SK-N-SH (cell line): ENCODE data around the gene ZMYM2.

ENCODE experiments used
- EP300 ChIP-seq, 2 experiments: IDR thresholded peaks; 2 replicates each; pipeline versions ENCODE4 v1.4.0 to v1.6.1; 2012; ENCODE audit warnings: borderline replicate concordance in 1 of 2, low read depth in 1 of 2, low read length in 1 of 2
- FOXM1 ChIP-seq: IDR thresholded peaks from 2 replicates; pipeline ENCODE4 v1.4.0; 2012; ENCODE audit warnings: low read depth, mild to moderate bottlenecking
- MXI1 ChIP-seq: IDR thresholded peaks from 2 replicates; pipeline ENCODE4 v1.6.1; 2012; ENCODE audit warnings: mild to moderate bottlenecking, low read depth, low read length, improper control_type of control experiment
- NRF1 ChIP-seq: IDR thresholded peaks from 2 replicates; pipeline ENCODE4 v1.6.1; 2012; ENCODE audit warnings: low read depth, mild to moderate bottlenecking, low read length
- POLR2AphosphoS5 ChIP-seq: IDR thresholded peaks from 2 replicates; pipeline ENCODE4 v1.6.1; 2012; ENCODE audit warnings: low read depth, low read length
- RAD21 ChIP-seq: IDR thresholded peaks from 2 replicates; pipeline ENCODE4 v1.6.1; 2012; ENCODE audit warnings: mild to moderate bottlenecking, low read length
- REST ChIP-seq: IDR thresholded peaks from 2 replicates; pipeline ENCODE4 v1.6.1; 2012; ENCODE audit warnings: mild to moderate bottlenecking, low read depth, low read length, moderate library complexity
- RXRA ChIP-seq: IDR thresholded peaks from 2 replicates; pipeline ENCODE4 v1.4.0; 2012; ENCODE audit warnings: low read depth, mild to moderate bottlenecking, borderline replicate concordance
- SIN3A ChIP-seq: IDR thresholded peaks from 2 replicates; pipeline ENCODE4 v1.6.1; 2012; ENCODE audit warnings: low read depth, mild to moderate bottlenecking, low read length, moderate library complexity, borderline replicate concordance
- TAF1 ChIP-seq: IDR thresholded peaks from 2 replicates; pipeline ENCODE4 v1.6.1; 2012; ENCODE audit warnings: low read depth, mild to moderate bottlenecking, low read length, moderate library complexity, borderline replicate concordance
- TEAD4 ChIP-seq: IDR thresholded peaks from 2 replicates; pipeline ENCODE4 v1.4.0; 2012; ENCODE audit warnings: mild to moderate bottlenecking, borderline replicate concordance; ENCODE audit not compliant: insufficient read depth
- TF ChIP-seq, protein P1 (sequence below): fragments of 200-600 bp; sonication (generic); IDR thresholded peaks from 2 replicates; pipeline ENCODE4 v1.6.1; 2017; ENCODE audit warnings: antibody characterized with exemption, mild to moderate bottlenecking, moderate library complexity
- TF ChIP-seq, protein P2 (sequence below): IDR thresholded peaks from 2 replicates; pipeline ENCODE4; 2012

- TF ChIP-seq, protein P1, sequence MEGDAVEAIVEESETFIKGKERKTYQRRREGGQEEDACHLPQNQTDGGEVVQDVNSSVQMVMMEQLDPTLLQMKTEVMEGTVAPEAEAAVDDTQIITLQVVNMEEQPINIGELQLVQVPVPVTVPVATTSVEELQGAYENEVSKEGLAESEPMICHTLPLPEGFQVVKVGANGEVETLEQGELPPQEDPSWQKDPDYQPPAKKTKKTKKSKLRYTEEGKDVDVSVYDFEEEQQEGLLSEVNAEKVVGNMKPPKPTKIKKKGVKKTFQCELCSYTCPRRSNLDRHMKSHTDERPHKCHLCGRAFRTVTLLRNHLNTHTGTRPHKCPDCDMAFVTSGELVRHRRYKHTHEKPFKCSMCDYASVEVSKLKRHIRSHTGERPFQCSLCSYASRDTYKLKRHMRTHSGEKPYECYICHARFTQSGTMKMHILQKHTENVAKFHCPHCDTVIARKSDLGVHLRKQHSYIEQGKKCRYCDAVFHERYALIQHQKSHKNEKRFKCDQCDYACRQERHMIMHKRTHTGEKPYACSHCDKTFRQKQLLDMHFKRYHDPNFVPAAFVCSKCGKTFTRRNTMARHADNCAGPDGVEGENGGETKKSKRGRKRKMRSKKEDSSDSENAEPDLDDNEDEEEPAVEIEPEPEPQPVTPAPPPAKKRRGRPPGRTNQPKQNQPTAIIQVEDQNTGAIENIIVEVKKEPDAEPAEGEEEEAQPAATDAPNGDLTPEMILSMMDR, result no peak
- TF ChIP-seq RXRA (no peak), TAF1 (no peak), POLR2AphosphoS5 (no peak), SIN3A (no peak), NRF1 (no peak), REST (no peak), EP300 (IDR thresholded peaks at IDR 0.05; ENCODE audit: borderline replicate concordance in 1 of 2, low read depth in 1 of 2, low read length in 1 of 2) (no peak), MXI1 (no peak), TEAD4 (no peak), RAD21 (no peak), FOXM1 (no peak)
- TF ChIP-seq, protein P2, sequence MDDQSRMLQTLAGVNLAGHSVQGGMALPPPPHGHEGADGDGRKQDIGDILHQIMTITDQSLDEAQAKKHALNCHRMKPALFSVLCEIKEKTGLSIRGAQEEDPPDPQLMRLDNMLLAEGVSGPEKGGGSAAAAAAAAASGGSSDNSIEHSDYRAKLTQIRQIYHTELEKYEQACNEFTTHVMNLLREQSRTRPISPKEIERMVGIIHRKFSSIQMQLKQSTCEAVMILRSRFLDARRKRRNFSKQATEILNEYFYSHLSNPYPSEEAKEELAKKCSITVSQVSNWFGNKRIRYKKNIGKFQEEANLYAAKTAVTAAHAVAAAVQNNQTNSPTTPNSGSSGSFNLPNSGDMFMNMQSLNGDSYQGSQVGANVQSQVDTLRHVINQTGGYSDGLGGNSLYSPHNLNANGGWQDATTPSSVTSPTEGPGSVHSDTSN, result no peak
Measured at GRCh38 chr13:20043207-20043925, 84.8 kb downstream of the ZMYM2 start.
